Measurements from ENCODE around the gene SPINDOC. TPM values are rescaled to one million over a fixed set of nuclear protein-coding genes. Genes with fewer than 3 reads are reported as not detected.

SPINDOC gene
- total and polyA plus RNA-seq, 9 of the 15 experiments (the other 6 are each of a cell fraction or from before 2014, with no cell fraction given), result 0.70 to 36.3 (median 19.6) TPM

GRCh38 chr11:63769042-63769713 is 44.1 kb upstream of the SPINDOC start (continued):
- TF ChIP-seq ZNF408 (CRISPR knock-in tag; IDR thresholded peaks at IDR 0.05; ENCODE audit: low read depth) (no peak), KDM4B (IDR thresholded peaks at IDR 0.05; ENCODE audit: borderline replicate concordance in 2 of 2, low read depth in 1 of 2) (no peak), KLF1 (tag; IDR thresholded peaks at IDR 0.05) (no peak), NCOA2 (IDR thresholded peaks at IDR 0.05; ENCODE audit: partially characterized antibody in 2 of 2) (no peak), TBP (optimal IDR thresholded peaks at IDR 0.05; ENCODE audit: low read depth, low read length) (no peak), ZNF717 (CRISPR knock-in tag; IDR thresholded peaks at IDR 0.05) (no peak), TCF15 (CRISPR knock-in tag; IDR thresholded peaks at IDR 0.05) (no peak), IRF9 (tag; IDR thresholded peaks at IDR 0.05) (no peak), ZNF436 (CRISPR knock-in tag; IDR thresholded peaks at IDR 0.05) (no peak), ZNF197 (CRISPR knock-in tag; IDR thresholded peaks at IDR 0.05; ENCODE audit: low read depth) (no peak), XRCC4 (IDR thresholded peaks at IDR 0.05; ENCODE audit: extremely low read depth, insufficient read depth, insufficient read length) (no peak), ELF2 (CRISPR knock-in tag; IDR thresholded peaks at IDR 0.05) (no peak), ZNF766 (CRISPR knock-in tag; conservative IDR thresholded peaks at IDR 0.05) (no peak), MIER1 (IDR thresholded peaks at IDR 0.05; ENCODE audit: low read depth) (no peak), ZNF79 (CRISPR knock-in tag; IDR thresholded peaks at IDR 0.05; ENCODE audit: low read depth) (no peak), ESRRB (CRISPR knock-in tag; IDR thresholded peaks at IDR 0.05; ENCODE audit: borderline replicate concordance) (no peak), NBN (IDR thresholded peaks at IDR 0.05; ENCODE audit: low read depth) (no peak), PKNOX1 (IDR thresholded peaks at IDR 0.05) (no peak), KHSRP (IDR thresholded peaks at IDR 0.05) (no peak), HIVEP1 (CRISPR knock-in tag; IDR thresholded peaks at IDR 0.05) (no peak), TAF1 (IDR thresholded peaks at IDR 0.05; ENCODE audit: control insufficient read depth, extremely low read depth, insufficient read depth, low read length, severe bottlenecking) (peak; percentile 39), HDAC6 (IDR thresholded peaks at IDR 0.05; ENCODE audit: low read depth, low read length) (no peak), ZBTB1 (CRISPR knock-in tag; IDR thresholded peaks at IDR 0.05; ENCODE audit: borderline replicate concordance, low read depth) (0 out of 2 replicates have a peak, but pooled peaks have one; percentile 55), FOXM1 (IDR thresholded peaks at IDR 0.05; ENCODE audit: low read depth) (no peak), FOXM1 (CRISPR knock-in tag; IDR thresholded peaks at IDR 0.05; ENCODE audit: low read depth) (no peak), NFIC (IDR thresholded peaks at IDR 0.05) (peak; percentile 28; the same call in 1 of the 2 replicates)
- TF ChIP-seq, protein P1, sequence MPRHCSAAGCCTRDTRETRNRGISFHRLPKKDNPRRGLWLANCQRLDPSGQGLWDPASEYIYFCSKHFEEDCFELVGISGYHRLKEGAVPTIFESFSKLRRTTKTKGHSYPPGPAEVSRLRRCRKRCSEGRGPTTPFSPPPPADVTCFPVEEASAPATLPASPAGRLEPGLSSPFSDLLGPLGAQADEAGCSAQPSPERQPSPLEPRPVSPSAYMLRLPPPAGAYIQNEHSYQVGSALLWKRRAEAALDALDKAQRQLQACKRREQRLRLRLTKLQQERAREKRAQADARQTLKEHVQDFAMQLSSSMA (CRISPR knock-in tag; IDR thresholded peaks at IDR 0.05), result peak; percentile 25; the same call in 1 of the 2 replicates

Data from K562 (cell line).